NOMO-1 treated with dmso at 0.1 percent for 144 hours (cell line): ENCODE data around the gene ERBB3.
"Not testable (repeated sequence)": the region's sequence is repeated elsewhere in the genome, so short reads cannot be mapped to it uniquely, and the experiment has no call there.

ENCODE experiments used
- DNase-seq: peaks from one replicate; lab custom pipeline; 2025; ENCODE audit not compliant: unreplicated experiment; lab: John Stamatoyannopoulos, UW

ERBB3 gene

DNA sequence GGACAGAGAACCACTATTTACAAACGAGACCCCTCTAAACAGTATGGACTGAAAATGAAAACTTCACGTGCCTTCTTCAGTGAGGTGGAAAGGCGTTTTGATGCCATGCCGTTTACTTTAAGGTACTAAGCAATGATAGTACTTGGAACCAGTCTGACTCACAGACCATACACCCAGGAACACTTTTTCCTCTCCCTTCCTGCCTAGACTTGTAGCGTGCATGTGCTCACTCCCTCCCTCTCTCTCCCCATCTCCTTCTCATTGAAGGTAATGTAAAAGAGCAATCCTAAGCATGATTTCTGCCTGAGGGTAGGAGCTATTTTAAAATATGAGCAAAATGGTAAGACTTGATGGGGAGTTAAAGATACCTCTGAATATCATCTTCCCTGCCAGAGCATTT, 30.6 kb downstream of the ERBB3 start:
- DNase-seq = no peak

- DNase-seq = no peak
These were observed 34.1 kb downstream of the ERBB3 start for GRCh38 chr12:56114084-56114483.

GRCh38 chr12:56115329-56115728, 35.4 kb downstream of the ERBB3 start:
- no peak for DNase-seq

GRCh38 chr12:56116267-56117081, 36.5 kb downstream of the ERBB3 start, which contains the start of gene RPL41:
RPL41 (plus strand) TSS chr12:56116633.
- peak; percentile 91 for DNase-seq

DNA sequence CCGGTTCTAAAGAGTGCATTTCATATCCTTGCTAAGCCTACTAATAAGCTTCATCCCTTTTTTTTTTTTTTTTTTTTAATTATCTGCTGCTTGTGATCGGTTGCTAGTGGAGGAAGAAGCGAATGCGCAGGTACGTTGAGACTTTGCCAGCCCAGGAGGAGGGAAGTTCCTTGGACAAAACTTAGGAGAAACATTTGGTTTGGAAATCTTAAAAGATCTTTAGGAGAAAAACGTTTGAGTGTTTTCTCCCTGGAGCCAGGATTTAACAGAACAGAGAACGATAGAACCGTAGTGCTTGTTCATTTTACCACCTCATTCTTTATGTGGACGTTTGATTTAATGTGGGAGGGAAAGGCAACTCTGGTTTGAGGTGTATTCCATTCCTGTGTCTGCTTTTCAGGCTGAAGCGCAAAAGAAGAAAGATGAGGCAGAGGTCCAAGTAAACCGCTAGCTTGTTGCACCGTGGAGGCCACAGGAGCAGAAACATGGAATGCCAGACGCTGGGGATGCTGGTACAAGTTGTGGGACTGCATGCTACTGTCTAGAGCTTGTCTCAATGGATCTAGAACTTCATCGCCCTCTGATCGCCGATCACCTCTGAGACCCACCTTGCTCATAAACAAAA, 37.2 kb downstream of the ERBB3 start:
- DNase-seq = not testable (repeated sequence)

GRCh38 chr12:56117778-56118687, 38.1 kb downstream of the ERBB3 start, which contains the start of gene ZC3H10:
ZC3H10 (plus strand) TSS chr12:56118266; CDS start chr12:56120563, 2,297 bp downstream.
- DNase-seq = peak; percentile 98

GRCh38 chr12:56118688-56119357, 38.9 kb downstream of the ERBB3 start:
- DNase-seq = no peak

GRCh38 chr12:56119361-56119796, 39.4 kb downstream of the ERBB3 start:
- DNase-seq = peak; percentile 59

- DNase-seq = no peak
These were observed 40.3 kb downstream of the ERBB3 start for GRCh38 chr12:56120158-56120846.

GRCh38 chr12:56121204-56121870, 41.4 kb downstream of the ERBB3 start:
- DNase-seq = no peak

DNA sequence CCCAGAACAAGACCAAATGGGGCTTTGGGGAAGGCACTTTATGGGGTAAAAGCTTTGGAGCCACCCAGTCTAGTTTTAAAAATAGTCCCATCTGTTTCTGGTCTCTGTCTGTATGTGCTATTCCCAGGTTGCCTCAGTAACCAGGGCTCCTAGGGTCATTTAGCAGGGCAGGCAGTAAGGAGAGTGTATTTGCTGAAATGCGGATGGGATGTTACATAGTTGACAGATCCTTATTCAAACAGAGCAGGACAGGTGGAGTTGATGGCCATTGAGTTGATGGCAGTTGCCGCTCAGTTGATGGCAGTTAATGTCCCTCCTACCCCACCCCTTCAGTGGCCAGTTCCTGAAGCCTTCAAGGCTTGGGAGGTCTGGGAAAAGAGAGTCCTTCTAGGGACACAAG, 42.7 kb downstream of the ERBB3 start:
- no peak for DNase-seq

GRCh38 chr12:56124133-56124532, 44.2 kb downstream of the ERBB3 start:
- no peak for DNase-seq

DNA sequence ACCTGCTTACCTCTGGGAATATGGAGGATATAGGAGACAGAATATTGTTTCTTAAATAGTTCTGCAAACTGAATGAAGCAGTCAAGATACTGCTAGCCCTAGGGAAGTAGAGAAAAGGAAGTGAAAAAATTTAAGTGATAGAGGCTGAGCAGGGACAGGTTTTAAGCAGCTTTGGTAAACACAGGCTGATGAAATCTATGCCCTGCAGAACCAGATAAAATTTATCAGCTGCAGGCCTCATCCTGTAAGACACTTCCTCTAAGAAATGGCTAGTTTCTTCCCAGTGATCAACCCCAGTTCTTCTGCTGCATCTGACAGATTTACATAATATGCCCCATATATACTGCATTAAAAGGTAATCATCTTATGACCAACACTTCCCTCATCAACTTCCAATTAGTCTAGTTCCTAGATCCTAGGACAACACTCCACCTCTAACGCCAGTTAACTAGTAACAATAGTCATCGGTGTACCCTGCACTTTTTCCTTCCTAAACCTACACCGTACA, 46.8 kb downstream of the ERBB3 start:
- DNase-seq = peak; percentile 69

DNA sequence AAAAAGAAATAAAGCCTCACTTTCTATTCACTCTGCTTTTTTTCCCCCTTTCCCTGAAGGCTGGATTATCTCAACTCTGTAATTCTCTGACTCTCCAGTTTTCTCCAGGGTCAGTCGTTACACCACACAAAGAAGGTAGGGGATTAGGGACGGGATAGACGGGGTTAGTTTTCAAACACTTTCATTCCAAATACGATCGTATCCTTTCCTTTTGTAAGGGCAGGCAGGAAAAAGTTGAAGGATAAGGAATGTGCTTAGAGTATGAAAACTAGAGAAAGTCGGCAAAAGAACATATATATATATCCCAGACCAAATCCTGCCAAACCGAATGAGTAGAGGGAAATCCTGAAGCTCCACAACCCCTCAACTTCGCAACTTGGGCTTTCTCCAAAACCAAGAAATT, 47.5 kb downstream of the ERBB3 start:
- DNase-seq = no peak

DNA sequence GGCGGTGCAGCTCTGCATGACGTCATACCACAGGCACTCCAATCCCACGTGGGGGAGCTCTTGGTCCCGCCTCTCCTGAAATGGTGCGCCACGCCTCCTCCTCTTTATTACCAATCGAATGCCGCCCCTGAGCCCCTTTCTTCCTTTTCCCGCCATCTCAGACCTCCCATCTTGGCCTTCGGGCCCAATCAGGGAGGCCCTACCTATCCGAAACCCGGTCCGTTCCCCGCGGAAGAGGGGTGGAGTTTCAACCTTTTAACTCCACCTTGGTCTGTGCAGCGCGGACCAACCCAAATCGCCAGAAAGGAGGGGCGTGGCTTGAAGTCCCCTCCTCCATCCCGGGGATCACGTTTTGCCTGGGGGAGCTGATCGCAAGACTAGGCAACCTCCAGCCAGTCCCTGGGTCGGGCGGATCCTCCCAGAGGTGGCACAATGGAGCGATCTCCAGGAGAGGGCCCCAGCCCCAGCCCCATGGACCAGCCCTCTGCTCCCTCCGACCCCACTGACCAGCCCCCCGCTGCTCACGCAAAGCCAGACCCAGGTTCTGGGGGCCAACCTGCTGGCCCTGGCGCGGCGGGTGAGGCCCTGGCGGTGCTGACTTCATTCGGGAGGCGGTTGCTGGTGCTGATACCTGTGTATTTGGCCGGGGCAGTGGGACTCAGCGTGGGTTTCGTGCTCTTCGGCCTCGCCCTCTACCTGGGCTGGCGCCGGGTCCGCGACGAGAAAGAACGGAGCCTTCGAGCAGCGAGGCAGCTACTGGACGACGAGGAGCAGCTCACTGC, 48.1 kb downstream of the ERBB3 start, which contains the start of gene ESYT1:
Gene ESYT1 (plus strand): TSS at position 380 of the 782 bp plus-strand sequence. CDS start 53 bp downstream, at position 433.
- peak; percentile 99 for DNase-seq

DNA sequence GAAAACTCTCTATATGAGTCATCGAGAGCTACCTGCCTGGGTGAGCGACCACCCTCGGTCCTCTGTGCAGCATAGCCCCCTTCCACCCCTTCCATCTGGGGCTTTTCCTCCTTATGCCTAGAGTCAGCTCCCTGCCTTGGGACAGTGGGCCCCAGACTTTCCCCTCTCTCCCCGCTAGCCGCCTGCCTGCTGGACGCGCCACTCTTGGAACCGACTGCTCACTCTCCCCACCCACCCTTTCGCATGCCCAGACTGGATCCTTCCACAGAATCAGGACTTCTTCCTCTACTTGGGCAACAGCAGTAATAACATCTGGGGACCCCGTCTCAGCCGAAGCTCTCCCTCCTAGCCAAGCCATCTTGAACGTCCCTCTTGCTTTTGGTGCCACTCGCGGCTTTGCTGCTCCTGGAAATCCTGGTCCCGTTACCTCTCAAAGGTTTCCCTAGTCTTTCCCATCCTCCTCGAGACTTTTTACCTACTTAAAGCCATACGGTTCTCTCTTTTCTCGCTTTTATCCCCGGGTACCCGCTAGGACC, 48.8 kb downstream of the ERBB3 start:
- DNase-seq = no peak

DNA sequence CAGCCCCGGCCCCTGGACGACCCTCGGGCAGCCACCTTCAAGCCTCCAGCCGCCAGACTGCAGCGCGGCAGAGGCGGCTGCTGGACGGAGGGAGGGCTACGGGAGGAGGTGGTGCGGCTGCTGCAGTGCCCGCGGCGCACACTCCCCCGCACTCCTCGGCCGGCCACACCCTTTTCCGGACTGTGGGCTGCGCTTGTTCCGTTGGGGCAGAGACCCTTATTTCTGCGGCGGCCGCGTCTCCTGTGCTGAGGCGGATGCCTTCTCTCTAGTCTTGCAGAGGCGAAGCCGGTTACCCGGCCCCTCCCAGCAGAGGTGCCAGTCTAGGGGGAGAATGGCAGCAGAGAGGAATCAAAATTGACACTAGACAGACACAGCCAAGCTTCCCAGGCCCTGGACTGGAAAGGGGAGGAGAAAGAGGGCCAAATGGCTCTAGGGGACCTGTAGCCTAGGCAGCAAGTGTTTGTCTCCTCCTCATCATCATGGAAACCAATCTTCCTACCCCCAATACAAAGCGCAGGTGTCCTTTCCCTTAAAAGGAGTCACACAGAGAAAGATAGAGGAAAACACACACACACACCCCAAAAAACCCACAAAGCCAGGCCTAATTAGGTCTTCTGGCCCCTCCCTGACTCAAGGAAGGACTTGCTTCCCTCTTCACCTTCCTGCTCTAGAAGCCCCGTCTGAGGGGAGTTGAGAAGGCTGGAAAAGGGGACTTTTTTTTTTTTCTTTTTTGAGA, 49.4 kb downstream of the ERBB3 start:
- DNase-seq = peak; percentile 69
